ENCODE results near the gene CFB.

Gene CFB

DNA sequence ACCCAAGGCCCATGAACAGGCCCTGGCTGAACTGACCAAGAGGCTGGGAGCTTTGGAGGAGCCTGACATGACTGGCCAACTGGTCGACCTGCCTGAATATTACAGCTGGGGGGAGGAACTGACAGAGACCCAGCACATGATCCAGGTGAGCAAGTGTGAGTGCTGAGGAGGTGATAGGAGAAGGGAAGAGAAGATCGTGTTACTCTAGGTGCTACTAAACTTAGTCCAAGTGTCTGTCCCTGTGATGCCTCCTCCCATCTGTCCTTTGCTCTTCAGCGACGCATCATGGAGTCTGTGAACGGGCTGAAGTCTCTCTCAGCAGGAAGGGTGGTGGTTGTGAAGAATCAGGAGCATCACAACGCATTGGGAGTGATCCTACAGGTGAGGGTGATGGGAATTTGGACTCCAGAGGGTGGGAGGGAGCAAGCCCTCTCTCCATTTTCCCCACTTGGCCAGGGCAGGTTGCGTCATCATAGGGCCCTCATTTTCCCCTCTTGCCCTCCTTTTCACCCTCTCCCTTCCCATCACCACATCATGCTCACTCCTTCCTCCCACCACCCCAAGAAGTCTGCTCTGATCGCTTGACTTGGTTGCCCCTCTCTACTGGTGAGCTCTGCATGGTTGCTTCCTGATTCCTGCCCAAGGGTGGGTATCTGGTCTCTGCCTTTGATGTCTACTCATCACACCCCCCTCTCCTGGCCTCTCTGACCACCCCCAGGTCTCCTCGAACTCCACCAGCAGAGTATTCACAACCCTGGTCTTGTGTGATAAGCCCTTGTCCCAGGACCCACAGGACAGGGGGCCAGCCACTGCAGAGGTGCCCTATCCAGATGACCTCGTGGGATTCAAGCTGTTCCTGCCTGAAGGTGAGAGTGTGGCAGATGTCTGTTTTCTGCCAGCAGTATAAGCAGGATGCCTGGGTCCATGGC, 21.4 kb downstream of the CFB start:
- TF ChIP-seq, protein P1, sequence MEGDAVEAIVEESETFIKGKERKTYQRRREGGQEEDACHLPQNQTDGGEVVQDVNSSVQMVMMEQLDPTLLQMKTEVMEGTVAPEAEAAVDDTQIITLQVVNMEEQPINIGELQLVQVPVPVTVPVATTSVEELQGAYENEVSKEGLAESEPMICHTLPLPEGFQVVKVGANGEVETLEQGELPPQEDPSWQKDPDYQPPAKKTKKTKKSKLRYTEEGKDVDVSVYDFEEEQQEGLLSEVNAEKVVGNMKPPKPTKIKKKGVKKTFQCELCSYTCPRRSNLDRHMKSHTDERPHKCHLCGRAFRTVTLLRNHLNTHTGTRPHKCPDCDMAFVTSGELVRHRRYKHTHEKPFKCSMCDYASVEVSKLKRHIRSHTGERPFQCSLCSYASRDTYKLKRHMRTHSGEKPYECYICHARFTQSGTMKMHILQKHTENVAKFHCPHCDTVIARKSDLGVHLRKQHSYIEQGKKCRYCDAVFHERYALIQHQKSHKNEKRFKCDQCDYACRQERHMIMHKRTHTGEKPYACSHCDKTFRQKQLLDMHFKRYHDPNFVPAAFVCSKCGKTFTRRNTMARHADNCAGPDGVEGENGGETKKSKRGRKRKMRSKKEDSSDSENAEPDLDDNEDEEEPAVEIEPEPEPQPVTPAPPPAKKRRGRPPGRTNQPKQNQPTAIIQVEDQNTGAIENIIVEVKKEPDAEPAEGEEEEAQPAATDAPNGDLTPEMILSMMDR (conservative IDR thresholded peaks at IDR 0.05; ENCODE audit: low read depth, low read length) = no peak
- no peak for DNase-seq (ENCODE audit: low read depth)
- no peak overlapping the region for H3K4me3 ChIP-seq (ENCODE audit: low read depth, low read length)

DNA sequence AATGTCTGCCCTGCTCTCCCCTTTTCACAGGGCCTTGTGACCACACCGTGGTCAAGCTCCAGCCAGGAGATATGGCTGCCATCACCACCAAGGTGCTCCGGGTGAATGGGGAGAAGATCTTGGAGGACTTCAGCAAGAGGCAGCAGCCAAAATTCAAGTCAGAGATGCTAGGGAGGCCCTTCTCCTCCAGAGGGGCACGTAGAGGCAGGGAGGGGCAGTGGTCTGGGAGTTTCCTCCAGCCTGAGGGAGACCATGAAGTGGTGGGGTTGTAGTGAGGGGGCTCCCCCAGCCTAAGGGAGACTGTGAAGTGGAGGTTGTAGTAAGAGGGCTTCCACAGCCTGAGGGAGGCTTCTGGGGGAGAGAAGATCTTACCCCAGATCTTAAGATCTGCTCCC, 22.0 kb downstream of the CFB start:
- TF ChIP-seq, protein P1 (conservative IDR thresholded peaks at IDR 0.05; ENCODE audit: low read depth, low read length) = no peak
- no peak for DNase-seq (ENCODE audit: low read depth)
- no peak overlapping the region for H3K4me3 ChIP-seq (ENCODE audit: low read depth, low read length)

DNA sequence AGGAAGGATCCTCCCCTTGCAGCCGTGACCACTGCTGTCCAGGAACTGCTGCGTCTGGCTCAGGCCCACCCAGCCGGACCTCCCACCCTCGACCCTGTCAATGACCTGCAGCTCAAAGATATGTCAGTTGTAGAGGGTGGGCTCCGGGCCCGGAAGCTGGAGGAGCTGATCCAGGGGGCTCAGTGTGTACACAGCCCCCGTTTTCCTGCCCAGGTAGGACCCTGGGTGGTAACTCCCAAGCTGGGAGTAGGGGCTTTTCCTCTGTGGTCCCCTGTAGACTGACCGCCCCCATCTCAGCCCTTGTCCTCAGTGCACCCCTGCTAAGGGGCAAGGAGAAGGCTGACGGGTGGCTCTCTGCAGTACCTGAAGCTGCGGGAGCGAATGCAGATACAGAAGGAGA, 22.4 kb downstream of the CFB start:
- TF ChIP-seq, protein P1 (conservative IDR thresholded peaks at IDR 0.05; ENCODE audit: low read depth, low read length) = no peak
- no peak for DNase-seq (ENCODE audit: low read depth)
- no peak overlapping the region for H3K4me3 ChIP-seq (ENCODE audit: low read depth, low read length)

DNA sequence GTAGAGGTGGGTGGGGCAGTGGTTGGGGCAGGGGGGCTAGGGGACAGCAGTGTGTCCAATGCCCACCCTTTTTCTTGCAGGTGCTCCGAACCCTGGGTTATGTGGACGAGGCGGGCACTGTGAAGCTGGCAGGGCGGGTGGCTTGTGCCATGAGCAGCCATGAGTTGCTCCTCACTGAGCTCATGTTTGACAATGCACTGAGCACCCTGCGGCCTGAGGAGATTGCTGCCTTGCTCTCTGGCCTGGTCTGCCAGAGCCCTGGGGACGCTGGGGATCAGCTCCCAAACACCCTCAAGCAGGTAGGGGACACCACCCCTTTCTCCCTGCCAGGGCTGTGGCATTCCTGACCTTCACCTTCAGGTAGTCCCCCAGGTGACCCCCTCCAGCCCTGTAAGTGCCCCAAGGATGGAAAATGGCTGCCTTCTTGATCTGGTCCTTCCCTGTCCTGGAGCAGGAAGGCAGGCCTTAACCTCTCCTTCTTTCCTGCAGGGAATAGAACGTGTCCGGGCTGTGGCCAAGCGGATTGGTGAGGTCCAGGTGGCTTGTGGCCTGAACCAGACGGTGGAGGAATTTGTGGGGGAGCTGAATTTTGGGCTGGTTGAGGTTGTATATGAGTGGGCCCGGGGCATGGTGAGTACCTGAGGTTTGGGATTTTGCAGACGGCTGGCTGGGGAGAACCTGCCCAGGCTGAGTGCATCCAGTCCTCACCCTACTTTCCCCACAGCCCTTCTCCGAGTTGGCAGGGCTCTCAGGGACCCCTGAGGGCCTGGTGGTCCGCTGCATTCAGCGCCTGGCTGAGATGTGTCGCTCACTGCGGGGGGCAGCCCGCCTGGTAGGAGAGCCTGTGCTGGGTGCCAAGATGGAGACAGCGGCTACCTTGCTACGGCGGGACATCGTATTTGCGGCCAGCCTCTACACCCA, 23.2 kb downstream of the CFB start:
- TF ChIP-seq, protein P1 (conservative IDR thresholded peaks at IDR 0.05; ENCODE audit: low read depth, low read length) = no peak
- DNase-seq (ENCODE audit: low read depth) = no peak
- no peak overlapping the region for H3K4me3 ChIP-seq (ENCODE audit: low read depth, low read length)

DNA sequence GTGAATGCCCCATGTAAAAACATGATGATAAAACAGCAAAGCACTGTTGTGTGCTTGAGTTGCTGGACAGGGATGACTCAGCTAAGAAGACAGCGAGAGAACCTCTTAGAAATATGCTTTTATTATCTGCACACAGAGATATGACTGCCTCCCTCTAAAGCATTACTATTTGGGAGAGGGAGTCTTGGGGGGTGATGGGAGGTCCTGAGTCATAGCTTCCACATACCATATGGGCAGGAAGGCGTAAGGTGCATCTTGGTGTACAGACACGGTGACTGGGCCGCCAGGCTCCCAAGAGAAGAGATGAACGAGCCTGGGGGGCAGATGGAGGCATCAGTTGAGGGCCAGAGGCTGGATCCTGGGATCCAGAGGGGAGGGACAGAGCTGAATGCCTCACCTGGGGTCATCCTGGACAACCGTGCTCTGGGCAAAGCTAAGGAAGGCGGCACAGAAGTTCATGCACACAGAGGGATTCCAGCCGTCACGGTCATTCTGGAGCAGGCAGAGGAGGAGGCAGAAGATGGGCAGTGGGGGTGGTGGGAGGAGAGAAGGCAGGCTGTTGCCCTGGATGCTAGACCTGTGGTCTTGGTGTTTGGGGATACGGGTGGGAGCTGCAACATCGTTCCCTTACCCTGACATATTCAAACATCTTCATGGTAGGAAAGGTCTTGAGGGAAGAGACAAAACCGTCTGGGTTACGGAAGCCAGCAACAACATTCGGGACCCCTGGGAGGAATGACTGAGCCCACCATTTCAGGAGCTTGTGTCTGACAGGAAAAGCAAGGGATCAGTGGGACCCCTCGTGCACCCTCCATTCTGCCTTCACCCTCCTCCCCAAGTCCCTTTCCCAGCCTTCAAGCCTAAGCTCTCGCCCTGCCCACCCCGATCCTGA, 24.1 kb downstream of the CFB start:
- H3K4me3 ChIP-seq (ENCODE audit: low read depth, low read length) = peak overlapping the region; percentile 73
- DNase-seq (ENCODE audit: low read depth) = peak; percentile 45
- TF ChIP-seq, protein P1 (conservative IDR thresholded peaks at IDR 0.05; ENCODE audit: low read depth, low read length) = no peak

DNA sequence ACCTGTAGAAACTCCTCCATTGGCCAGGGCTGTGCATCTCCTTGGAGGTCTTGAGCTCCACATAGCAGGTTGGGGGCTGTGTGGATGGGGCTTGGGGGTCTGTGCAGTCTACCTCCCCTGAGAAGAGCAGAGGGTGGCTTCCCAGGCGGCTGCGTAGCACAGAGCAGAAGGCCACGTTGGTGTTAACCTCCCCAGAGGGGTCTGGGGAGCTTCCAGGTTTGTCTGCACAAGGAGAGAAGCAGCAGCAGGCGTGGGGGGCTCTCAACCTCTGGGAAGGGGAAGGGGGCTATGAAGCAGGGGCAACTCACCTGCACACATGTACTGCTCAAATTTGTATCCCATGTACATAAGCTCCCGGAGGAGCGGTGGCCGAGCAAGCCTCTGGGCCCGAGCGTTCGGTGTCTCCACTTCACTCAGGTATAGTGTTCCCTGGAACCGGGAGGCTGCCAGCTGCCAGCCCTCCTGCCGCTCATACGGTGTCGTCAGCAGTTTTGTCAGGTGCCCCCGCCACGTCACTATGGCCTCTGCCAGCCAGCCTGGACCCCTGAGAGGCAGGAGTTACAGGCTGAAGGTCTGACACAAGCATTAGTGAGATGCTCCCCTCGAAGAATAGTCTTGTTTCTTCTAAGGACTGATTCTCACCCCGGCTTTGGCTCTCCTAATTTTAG, 24.8 kb downstream of the CFB start:
- TF ChIP-seq, protein P1 (conservative IDR thresholded peaks at IDR 0.05; ENCODE audit: low read depth, low read length) = no peak
- peak; percentile 6 for DNase-seq (ENCODE audit: low read depth)
- H3K4me3 ChIP-seq (ENCODE audit: low read depth, low read length) = peak overlapping the region; percentile 73
